ENCODE results near the gene CD86.

The CD86 gene

DNA sequence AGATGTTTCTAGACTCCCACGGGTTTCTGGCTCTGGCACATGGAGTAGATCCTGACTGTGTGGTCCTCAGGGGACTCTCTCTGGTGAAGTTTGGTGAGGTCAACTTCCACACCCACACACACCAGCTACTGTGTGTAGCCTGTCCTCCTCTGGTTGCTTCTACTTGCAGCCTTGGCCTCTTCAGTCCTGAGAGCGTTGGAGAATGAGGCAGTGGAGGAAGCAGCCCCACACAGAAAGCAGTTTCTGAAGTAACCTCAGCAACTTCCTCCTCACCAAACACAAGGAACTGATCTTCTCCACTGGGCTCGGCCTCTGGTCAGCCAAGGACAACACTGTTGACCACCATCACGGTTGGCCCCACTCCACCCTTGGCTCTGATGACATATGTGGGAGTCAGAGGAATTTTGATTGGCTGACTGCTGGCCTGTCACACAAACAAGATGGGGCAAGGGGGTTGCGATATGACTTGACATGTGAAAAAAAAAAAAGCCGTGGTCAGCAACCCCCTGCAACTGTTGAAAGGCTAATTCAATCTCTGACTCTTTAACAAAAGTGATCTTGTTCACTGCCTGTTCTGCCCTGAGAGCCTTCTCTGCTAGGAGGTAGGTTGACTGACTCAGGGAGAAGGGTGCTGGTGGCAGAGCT lies 19.6 kb downstream of the CD86 start:
- DNase-seq, result no peak
- H3K4me1 Mint-ChIP-seq, result peaks cover 13% of the 10 kb centered on the region
- peaks cover 4% of the 10 kb centered on the region for H3K9me3 Mint-ChIP-seq
- TF ChIP-seq CTCF (IDR thresholded peaks at IDR 0.05), result no peak
- H3K27ac Mint-ChIP-seq, result no peak overlapping the region
- H3K27me3 Mint-ChIP-seq (ENCODE audit: low read depth, poor library complexity), result peaks cover 11% of the 10 kb centered on the region
- no peaks in the 10 kb centered on the region for H3K36me3 Mint-ChIP-seq (ENCODE audit: low read depth)
- no peak overlapping the region for H3K4me3 Mint-ChIP-seq

DNA sequence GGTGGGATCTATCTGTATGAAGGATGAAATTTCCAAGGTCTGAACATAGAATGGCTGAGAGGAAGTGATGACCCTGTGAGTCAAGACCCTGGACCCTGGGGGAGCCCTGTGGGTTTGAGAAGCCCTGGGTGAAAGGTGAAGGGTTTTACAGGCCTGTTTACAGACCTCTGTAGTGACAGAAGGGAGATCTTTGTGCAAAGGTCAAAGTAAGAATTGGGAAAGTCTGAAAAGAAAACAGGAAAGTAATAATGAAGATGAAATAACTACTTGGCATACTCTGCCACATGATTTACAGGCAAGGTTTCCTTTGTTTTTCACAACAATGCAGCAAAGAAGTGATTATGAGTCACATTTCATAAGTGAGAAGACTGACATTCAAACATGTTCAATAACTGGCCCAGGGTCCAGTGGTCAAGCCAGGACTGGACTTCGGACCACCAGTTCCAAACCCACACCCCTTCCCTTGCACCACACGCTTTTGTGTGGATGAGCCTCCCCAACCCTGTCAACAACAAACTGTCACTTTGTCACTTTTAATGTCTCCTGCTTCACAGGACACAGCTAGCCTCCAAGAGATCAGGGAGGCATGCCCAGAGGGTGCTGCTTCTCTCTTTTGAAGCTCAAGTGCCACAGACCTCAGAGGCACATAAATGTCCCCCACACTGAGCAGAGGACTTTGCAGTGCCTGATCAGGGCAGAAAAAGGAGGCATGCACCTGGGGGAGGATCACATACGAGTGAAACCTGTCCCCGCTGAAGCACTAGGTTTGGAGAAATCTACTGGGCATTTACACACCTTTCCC lies 21.5 kb downstream of the CD86 start:
- no peak for DNase-seq
- no peak for TF ChIP-seq CTCF (IDR thresholded peaks at IDR 0.05)
- peaks cover 4% of the 10 kb centered on the region for H3K9me3 Mint-ChIP-seq
- no peak overlapping the region for H3K27ac Mint-ChIP-seq
- H3K36me3 Mint-ChIP-seq (ENCODE audit: low read depth), result no peaks in the 10 kb centered on the region
- peaks cover 13% of the 10 kb centered on the region for H3K4me1 Mint-ChIP-seq
- peaks cover 13% of the 10 kb centered on the region for H3K27me3 Mint-ChIP-seq (ENCODE audit: low read depth, poor library complexity)
- H3K4me3 Mint-ChIP-seq, result no peak overlapping the region

- no peak for TF ChIP-seq CTCF (IDR thresholded peaks at IDR 0.05)
- DNase-seq, result no peak
- peaks cover 13% of the 10 kb centered on the region for H3K27me3 Mint-ChIP-seq (ENCODE audit: low read depth, poor library complexity)
- H3K36me3 Mint-ChIP-seq (ENCODE audit: low read depth), result no peaks in the 10 kb centered on the region
- H3K27ac Mint-ChIP-seq, result no peak overlapping the region
- no peak overlapping the region for H3K4me3 Mint-ChIP-seq
- H3K9me3 Mint-ChIP-seq, result peaks cover 4% of the 10 kb centered on the region
- peaks cover 13% of the 10 kb centered on the region for H3K4me1 Mint-ChIP-seq
These were observed 22.4 kb downstream of the CD86 start for GRCh38 chr3:122077293-122078234.

DNA sequence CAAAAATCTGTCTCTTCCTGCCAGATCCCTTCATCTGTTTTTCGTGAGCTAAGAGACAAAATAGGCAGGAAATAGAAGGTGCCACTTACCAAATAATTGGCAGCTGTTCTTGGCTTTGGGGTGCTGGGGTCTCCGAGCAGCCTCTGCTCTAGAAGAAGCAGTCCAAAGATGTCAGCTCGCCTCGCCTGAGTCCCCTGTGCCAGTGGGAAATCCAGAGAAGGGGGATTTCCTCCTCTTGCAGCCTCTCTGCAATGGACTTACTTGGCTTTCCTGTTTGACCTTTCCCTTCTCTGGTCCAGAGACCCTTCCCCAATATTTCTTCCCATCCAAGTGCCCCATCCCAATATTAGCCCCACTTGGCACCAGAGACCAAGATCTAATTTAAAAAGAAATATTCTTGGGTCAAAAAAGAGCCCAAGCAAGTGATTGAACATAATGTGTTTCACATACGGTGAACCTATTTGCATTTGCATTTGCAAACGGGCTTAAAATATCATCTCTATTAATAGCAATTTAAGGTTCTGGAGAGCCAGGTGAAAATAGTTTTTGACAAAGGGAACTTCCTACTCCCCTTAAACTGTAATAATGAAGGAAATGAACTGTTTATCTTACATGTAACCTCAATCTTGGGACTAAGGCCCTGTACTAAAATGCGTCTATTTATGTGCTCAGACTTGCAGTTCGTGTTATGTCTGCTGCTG lies 23.2 kb downstream of the CD86 start:
- peaks cover 13% of the 10 kb centered on the region for H3K27me3 Mint-ChIP-seq (ENCODE audit: low read depth, poor library complexity)
- TF ChIP-seq CTCF (IDR thresholded peaks at IDR 0.05), result no peak
- H3K27ac Mint-ChIP-seq, result no peak overlapping the region
- peaks cover 13% of the 10 kb centered on the region for H3K4me1 Mint-ChIP-seq
- no peaks in the 10 kb centered on the region for H3K36me3 Mint-ChIP-seq (ENCODE audit: low read depth)
- peaks cover 1% of the 10 kb centered on the region for H3K9me3 Mint-ChIP-seq
- no peak overlapping the region for H3K4me3 Mint-ChIP-seq
- no peak for DNase-seq

DNA sequence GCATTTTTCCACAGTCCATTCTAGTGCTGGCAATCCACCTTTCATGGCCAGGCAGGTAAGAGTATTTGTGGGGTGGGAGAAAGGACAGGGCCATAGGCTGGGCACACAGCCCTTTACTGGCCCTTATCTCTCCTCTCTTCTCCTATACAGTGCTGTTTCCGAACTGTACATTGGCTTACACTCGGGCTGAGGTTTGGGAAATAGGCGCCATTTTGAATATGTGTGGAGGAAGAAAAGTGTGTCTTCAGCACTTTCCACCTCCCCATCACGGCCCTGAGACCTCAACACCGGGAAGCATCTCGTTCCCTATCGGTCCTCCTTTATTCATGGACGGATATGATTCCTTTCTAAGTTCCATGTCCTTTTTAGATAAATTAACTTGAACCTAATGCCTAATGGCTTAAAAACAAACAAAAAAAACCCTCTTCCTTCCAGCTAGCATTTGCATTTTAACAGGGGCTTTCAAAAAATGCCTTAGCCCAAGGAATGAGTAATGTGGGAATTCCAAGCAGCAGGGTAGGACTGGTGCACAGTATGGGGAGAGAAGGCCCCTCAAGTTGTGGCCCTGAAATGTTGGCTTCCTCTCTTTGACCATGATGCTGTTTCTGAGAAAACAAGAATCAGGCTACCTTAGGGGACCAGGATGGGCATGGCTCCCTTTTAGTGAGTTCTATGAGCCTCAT lies 24.5 kb downstream of the CD86 start:
- Mint-ChIP-seq H3K4me3 (no peak overlapping the region), H3K27me3 (ENCODE audit: low read depth, poor library complexity) (peaks cover 13% of the 10 kb centered on the region), H3K9me3 (no peaks in the 10 kb centered on the region), H3K27ac (no peak overlapping the region), H3K36me3 (ENCODE audit: low read depth) (no peaks in the 10 kb centered on the region), H3K4me1 (peaks cover 13% of the 10 kb centered on the region)
- no peak for DNase-seq
- no peak for TF ChIP-seq CTCF (IDR thresholded peaks at IDR 0.05)

All from nephron progenitor cell (in vitro differentiated cells).